Measurements from ENCODE around the gene C4orf33.

DNA sequence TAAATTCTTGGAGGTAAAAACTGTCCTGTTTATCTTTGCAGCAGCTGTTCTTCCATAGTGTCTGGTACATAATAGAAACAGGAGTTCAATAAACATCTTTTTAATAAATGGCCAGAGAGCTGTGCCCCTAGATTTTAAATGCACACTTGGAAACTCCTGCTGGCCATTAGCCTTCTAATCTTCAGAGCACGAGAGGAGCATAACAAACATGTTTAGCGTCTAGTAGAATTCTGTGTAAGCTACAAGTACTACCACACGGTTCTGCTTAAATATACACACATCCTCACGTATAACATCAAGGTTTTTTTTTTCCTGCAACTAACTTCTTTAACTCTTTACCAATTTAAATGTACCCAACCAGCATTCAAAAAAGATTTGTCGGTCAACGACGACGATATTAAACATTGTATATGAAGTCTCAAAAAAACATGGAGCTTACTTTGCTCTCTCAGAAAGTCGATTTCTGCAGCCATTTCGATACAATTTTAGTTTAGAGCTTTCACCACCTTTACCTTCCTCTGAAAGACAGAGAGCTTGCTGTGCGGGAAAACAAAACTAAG lies 3.2 kb upstream of the C4orf33 start:
- TF ChIP-seq CTCF (tag by site-specific recombination; IDR thresholded peaks at IDR 0.05) (no peak), ZNF23 (tag by site-specific recombination; IDR thresholded peaks at IDR 0.05; ENCODE audit: borderline replicate concordance) (no peak), ZNF658 (tag by site-specific recombination; IDR thresholded peaks at IDR 0.05) (no peak), ZNF692 (tag by site-specific recombination; IDR thresholded peaks at IDR 0.05) (no peak), ZNF501 (tag by site-specific recombination; IDR thresholded peaks at IDR 0.05) (no peak), ZNF350 (tag by site-specific recombination; IDR thresholded peaks at IDR 0.05) (no peak)
- TF ChIP-seq, protein P1, sequence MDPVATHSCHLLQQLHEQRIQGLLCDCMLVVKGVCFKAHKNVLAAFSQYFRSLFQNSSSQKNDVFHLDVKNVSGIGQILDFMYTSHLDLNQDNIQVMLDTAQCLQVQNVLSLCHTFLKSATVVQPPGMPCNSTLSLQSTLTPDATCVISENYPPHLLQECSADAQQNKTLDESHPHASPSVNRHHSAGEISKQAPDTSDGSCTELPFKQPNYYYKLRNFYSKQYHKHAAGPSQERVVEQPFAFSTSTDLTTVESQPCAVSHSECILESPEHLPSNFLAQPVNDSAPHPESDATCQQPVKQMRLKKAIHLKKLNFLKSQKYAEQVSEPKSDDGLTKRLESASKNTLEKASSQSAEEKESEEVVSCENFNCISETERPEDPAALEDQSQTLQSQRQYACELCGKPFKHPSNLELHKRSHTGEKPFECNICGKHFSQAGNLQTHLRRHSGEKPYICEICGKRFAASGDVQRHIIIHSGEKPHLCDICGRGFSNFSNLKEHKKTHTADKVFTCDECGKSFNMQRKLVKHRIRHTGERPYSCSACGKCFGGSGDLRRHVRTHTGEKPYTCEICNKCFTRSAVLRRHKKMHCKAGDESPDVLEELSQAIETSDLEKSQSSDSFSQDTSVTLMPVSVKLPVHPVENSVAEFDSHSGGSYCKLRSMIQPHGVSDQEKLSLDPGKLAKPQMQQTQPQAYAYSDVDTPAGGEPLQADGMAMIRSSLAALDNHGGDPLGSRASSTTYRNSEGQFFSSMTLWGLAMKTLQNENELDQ (tag by site-specific recombination; IDR thresholded peaks at IDR 0.05; ENCODE audit: low read depth): no peak
- TF ChIP-seq, protein P2, sequence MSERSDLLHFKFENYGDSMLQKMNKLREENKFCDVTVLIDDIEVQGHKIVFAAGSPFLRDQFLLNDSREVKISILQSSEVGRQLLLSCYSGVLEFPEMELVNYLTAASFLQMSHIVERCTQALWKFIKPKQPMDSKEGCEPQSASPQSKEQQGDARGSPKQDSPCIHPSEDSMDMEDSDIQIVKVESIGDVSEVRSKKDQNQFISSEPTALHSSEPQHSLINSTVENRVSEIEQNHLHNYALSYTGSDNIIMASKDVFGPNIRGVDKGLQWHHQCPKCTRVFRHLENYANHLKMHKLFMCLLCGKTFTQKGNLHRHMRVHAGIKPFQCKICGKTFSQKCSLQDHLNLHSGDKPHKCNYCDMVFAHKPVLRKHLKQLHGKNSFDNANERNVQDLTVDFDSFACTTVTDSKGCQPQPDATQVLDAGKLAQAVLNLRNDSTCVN (tag by site-specific recombination; optimal IDR thresholded peaks at IDR 0.05): no peak
